Measurements from ENCODE around the gene WNT4.
"Not testable (repeated sequence)": the region's sequence is repeated elsewhere in the genome, so short reads cannot be mapped to it uniquely, and the experiment has no call there.

Gene WNT4

GRCh38 chr1:22108339-22109105 lies 34.4 kb downstream of the WNT4 start:
- no peak for DNase-seq (ENCODE audit: low spot score)

GRCh38 chr1:22107126-22107525 lies 35.8 kb downstream of the WNT4 start:
- DNase-seq (ENCODE audit: low spot score), result no peak

GRCh38 chr1:22105611-22106207 lies 37.2 kb downstream of the WNT4 start:
- peak; percentile 60 for DNase-seq (ENCODE audit: low spot score)

GRCh38 chr1:22104865-22105437 lies 37.9 kb downstream of the WNT4 start:
- no peak for DNase-seq (ENCODE audit: low spot score)

GRCh38 chr1:22104094-22104493 lies 38.8 kb downstream of the WNT4 start:
- DNase-seq (ENCODE audit: low spot score), result no peak

GRCh38 chr1:22102746-22103145 lies 40.2 kb downstream of the WNT4 start:
- no peak for DNase-seq (ENCODE audit: low spot score)

- no peak for DNase-seq (ENCODE audit: low spot score)
These were observed 40.9 kb downstream of the WNT4 start for GRCh38 chr1:22101995-22102394.

GRCh38 chr1:22101199-22101598 lies 41.7 kb downstream of the WNT4 start:
- DNase-seq (ENCODE audit: low spot score), result no peak

GRCh38 chr1:22100168-22100567 lies 42.7 kb downstream of the WNT4 start:
- DNase-seq (ENCODE audit: low spot score), result no peak

GRCh38 chr1:22098752-22099151 lies 44.1 kb downstream of the WNT4 start:
- no peak for DNase-seq (ENCODE audit: low spot score)

GRCh38 chr1:22096463-22096862 lies 46.4 kb downstream of the WNT4 start:
- DNase-seq (ENCODE audit: low spot score), result no peak

- no peak for DNase-seq (ENCODE audit: low spot score)
These were observed 46.9 kb downstream of the WNT4 start for GRCh38 chr1:22096036-22096435.

GRCh38 chr1:22093513-22093912 lies 49.4 kb downstream of the WNT4 start:
- no peak for DNase-seq (ENCODE audit: low spot score)

GRCh38 chr1:22092026-22092768 lies 50.7 kb downstream of the WNT4 start:
- DNase-seq (ENCODE audit: low spot score), result not testable (repeated sequence)

- DNase-seq (ENCODE audit: low spot score), result no peak
These were observed 52.0 kb downstream of the WNT4 start for GRCh38 chr1:22090867-22091266.

GRCh38 chr1:22089787-22090186 lies 53.1 kb downstream of the WNT4 start:
- peak; percentile 50 for DNase-seq (ENCODE audit: low spot score)

- DNase-seq (ENCODE audit: low spot score), result no peak
These were observed 53.7 kb downstream of the WNT4 start for GRCh38 chr1:22089134-22089571.

- DNase-seq (ENCODE audit: low spot score), result no peak
These were observed 54.6 kb downstream of the WNT4 start for GRCh38 chr1:22088331-22088730.

- DNase-seq (ENCODE audit: low spot score), result no peak
These were observed 62.7 kb downstream of the WNT4 start for GRCh38 chr1:22080191-22080590.

GRCh38 chr1:22078133-22078532 lies 64.8 kb downstream of the WNT4 start:
- no peak for DNase-seq (ENCODE audit: low spot score)

- no peak for DNase-seq (ENCODE audit: low spot score)
These were observed 65.2 kb downstream of the WNT4 start for GRCh38 chr1:22077728-22078127.

GRCh38 chr1:22076346-22076745 lies 66.6 kb downstream of the WNT4 start:
- DNase-seq (ENCODE audit: low spot score), result no peak

- no peak for DNase-seq (ENCODE audit: low spot score)
These were observed 67.2 kb downstream of the WNT4 start for GRCh38 chr1:22075718-22076117.

All from iPS-NIHi11 (cell line).